Measurements from ENCODE around the gene CENPVL2. TPM values are rescaled to one million over a fixed set of nuclear protein-coding genes. Genes with fewer than 3 reads are reported as not detected.
"Not testable (repeated sequence)": the region's sequence is repeated elsewhere in the genome, so short reads cannot be mapped to it uniquely, and the experiment has no call there.

The CENPVL2 gene
- total RNA-seq, 4 donors from 2014 or later = not detected

GRCh38 chrX:51665981-51666380 lies 16.6 kb downstream of the CENPVL2 start:
- Histone ChIP-seq H3K36me3 (no peaks in the 10 kb centered on the region), H3K9me3 (no peaks in the 10 kb centered on the region), H3K4me3 (no peak overlapping the region), H3K27me3 (peaks cover 0 to 20% of the 10 kb centered on the region in 2 donors), H3K27ac (no peak overlapping the region), H3K4me1 (no peaks in the 10 kb centered on the region)
- 62 to 75% methylated on average over 5 of the region's 5 CpGs for WGBS, 2 donors
- TF ChIP-seq POLR2A (IDR thresholded peaks at IDR 0.05) (no peak), CTCF (IDR thresholded peaks at IDR 0.05) (no peak), EP300 (IDR thresholded peaks at IDR 0.05) (no peak)
- no peak for DNase-seq (ENCODE audit: low spot score in 2 of 2)

- WGBS, 2 donors = 50 to 70% methylated on average over 2 of the region's 2 CpGs
- Histone ChIP-seq H3K27me3 (peaks cover 0 to 27% of the 10 kb centered on the region in 2 donors), H3K9me3 (no peaks in the 10 kb centered on the region), H3K27ac (no peak overlapping the region), H3K4me1 (no peaks in the 10 kb centered on the region), H3K4me3 (no peak overlapping the region), H3K36me3 (no peaks in the 10 kb centered on the region)
- TF ChIP-seq POLR2A (IDR thresholded peaks at IDR 0.05) = no peak
- TF ChIP-seq EP300 (IDR thresholded peaks at IDR 0.05) = no peak
- no peak for TF ChIP-seq CTCF (IDR thresholded peaks at IDR 0.05)
- no peak for DNase-seq (ENCODE audit: low spot score in 2 of 2)
Measured at GRCh38 chrX:51643377-51643776, 39.3 kb downstream of the CENPVL2 start.

- peak in 1 of 2 donors; percentile 5 for DNase-seq (ENCODE audit: low spot score in 2 of 2)
- WGBS, 2 donors = 28 to 34% methylated on average over 19 of the region's 19 CpGs
- Histone ChIP-seq H3K27ac (no peak overlapping the region), H3K9me3 (no peaks in the 10 kb centered on the region), H3K4me3 (no peak overlapping the region), H3K4me1 (no peaks in the 10 kb centered on the region), H3K36me3 (no peaks in the 10 kb centered on the region), H3K27me3 (peaks cover 0 to 37% of the 10 kb centered on the region in 2 donors)
- TF ChIP-seq POLR2A (IDR thresholded peaks at IDR 0.05) (no peak), CTCF (IDR thresholded peaks at IDR 0.05) (peak in 4 of 5 experiments; percentile 16 to 28 (median 25))
Measured at GRCh38 chrX:51641421-51642021, 41.1 kb downstream of the CENPVL2 start.

- DNase-seq (ENCODE audit: low spot score in 2 of 2); H3K4me3 ChIP-seq; H3K36me3 ChIP-seq; H3K27ac ChIP-seq; H3K9me3 ChIP-seq; H3K4me1 ChIP-seq: not testable (repeated sequence)
- 72 to 73% methylated on average over 7 of the region's 7 CpGs for WGBS, 2 donors
- H3K27me3 ChIP-seq = peaks cover 0 to 28% of the 10 kb centered on the region in 2 donors
Measured at GRCh38 chrX:51636511-51636910, 46.1 kb downstream of the CENPVL2 start.

Other genes starting within 250 kb of the CENPVL2 start
- 1 to 10 TPM in 3 of 4 donors, under 1 TPM in 1; 0.39 to 2.6 (median 1.8) TPM for gene NUDT11, start 186.2 kb downstream of the CENPVL2 start, total RNA-seq
- not detected for gene CENPVL3, start 63.9 kb downstream of the CENPVL2 start, total RNA-seq
- not detected for gene CENPVL1, start 27.7 kb upstream of the CENPVL2 start, total RNA-seq
- gene GSPT2, start 60.6 kb upstream of the CENPVL2 start, total RNA-seq = 1 to 10 TPM; 3.0 to 8.6 (median 6.1) TPM
- gene MAGED1, start 210.8 kb upstream of the CENPVL2 start, total RNA-seq = 10 to 100 TPM; 34.1 to 51.1 (median 46.7) TPM

All from tibial nerve (tissue), 4 donors.